Body of pancreas (tissue), 4 donors: ENCODE measurements around the gene SMAD5.

ENCODE experiments used
- POLR2A ChIP-seq, 3 donors: fragments of 450-650 bp; IDR thresholded peaks; one replicate each; pipeline ENCODE4 v1.6.1; 2016; ENCODE audit warnings: antibody characterized with exemption in 3 of 3, mild to moderate bottlenecking in 2 of 3
- TF ChIP-seq, protein P1 (sequence below), 7 experiments: fragments of 450-650 bp in 4 of 7; fragments of 200-600 bp in 3 of 7; sonication (generic) in 3 of 7; IDR thresholded peaks; one replicate each; pipeline ENCODE4 v1.5.1; 2016 to 2019; ENCODE audit warnings: antibody characterized with exemption in 7 of 7

DNA sequence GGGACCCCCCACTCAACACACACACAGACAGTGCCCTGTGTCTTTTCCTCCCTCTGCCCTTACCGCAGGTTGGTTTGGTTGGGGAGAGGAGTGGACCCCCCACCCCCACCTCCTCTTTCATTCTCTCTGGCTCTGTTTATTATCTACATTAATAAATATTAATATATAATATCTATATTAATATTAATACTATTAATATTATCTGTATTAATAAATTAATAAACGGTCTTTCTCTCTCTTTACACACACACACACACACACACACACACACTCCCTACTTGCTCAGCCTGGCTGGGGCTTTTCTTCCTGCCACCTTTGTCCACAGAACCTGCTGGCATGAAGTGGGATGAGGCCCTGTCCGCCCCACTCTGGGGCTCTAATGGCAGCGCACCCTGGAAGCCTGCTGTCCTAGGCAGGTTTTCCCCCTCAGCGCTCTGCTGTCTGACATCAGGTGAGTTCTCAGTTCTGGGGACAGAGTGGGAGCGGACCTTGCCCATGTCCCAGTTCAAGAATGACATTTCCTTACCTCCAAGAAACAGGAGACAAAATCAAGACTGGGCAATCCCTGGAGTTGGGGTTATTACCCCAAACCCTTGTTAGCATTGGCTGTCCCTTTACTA is 70.8 kb downstream of the SMAD5 start:
- TF ChIP-seq, protein P1, sequence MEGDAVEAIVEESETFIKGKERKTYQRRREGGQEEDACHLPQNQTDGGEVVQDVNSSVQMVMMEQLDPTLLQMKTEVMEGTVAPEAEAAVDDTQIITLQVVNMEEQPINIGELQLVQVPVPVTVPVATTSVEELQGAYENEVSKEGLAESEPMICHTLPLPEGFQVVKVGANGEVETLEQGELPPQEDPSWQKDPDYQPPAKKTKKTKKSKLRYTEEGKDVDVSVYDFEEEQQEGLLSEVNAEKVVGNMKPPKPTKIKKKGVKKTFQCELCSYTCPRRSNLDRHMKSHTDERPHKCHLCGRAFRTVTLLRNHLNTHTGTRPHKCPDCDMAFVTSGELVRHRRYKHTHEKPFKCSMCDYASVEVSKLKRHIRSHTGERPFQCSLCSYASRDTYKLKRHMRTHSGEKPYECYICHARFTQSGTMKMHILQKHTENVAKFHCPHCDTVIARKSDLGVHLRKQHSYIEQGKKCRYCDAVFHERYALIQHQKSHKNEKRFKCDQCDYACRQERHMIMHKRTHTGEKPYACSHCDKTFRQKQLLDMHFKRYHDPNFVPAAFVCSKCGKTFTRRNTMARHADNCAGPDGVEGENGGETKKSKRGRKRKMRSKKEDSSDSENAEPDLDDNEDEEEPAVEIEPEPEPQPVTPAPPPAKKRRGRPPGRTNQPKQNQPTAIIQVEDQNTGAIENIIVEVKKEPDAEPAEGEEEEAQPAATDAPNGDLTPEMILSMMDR (IDR thresholded peaks at IDR 0.05), result no peak
- TF ChIP-seq POLR2A (IDR thresholded peaks at IDR 0.05), result no peak
